ENCODE data around the gene PTPRU. TPM values are rescaled to one million over a fixed set of nuclear protein-coding genes. Genes with fewer than 3 reads are reported as not detected.
"Not testable (repeated sequence)": the region's sequence is repeated elsewhere in the genome, so short reads cannot be mapped to it uniquely, and the experiment has no call there.

The PTPRU gene
- total RNA-seq, 1 experiment from 2014 or later: 31.4 TPM

DNA sequence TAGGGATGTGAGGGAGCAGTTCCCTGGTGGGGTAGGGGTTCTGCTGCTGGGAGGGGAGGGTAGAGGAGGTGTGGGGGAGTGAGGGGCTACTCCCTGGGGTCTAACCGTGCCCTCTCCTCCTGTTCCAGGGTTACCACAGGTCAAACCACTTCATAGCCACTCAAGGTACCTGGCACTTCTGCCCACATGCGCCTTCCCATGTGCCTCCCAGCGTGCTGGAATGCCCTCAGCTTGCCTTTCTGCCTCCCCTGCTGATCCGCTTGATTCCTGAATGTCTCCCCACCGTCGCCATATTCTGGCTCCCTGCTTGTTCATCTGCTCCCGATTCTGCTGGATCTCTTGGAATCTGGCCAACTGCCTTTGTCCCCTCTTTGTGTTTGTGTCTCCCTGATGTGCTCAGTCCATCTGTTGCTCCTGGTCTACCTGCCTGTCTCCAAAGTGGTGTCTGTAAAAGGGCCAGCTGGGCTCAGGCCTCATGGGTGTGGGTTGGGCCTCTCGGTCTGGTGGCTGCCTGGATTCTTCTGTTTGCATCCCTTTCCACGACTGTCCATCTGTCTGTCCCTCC, 74.4 kb downstream of the PTPRU start:
- no peaks in the 10 kb centered on the region for H3K36me3 ChIP-seq (ENCODE audit: low read depth)
- no peak overlapping the region for H3K27ac ChIP-seq
- CTCF ChIA-PET: interaction anchor here (0.6 kb wide), 1 partner anchor 352 kb away, joined by 4 read pairs; no protein-coding TSS in a partner anchor
- no peaks in the 10 kb centered on the region for H3K79me2 ChIP-seq (ENCODE audit: low read depth)
- H3K4me3 ChIP-seq: no peak overlapping the region
- no peak for DNase-seq
- intact Hi-C loops (cut with micrococcal nuclease; ENCODE audit: unreplicated experiment): no loop called here
- H3F3A ChIP-seq (ENCODE audit: insufficient read depth, low read depth): no peaks in the 10 kb centered on the region
- no peaks in the 10 kb centered on the region for H3K27me3 ChIP-seq (ENCODE audit: insufficient read depth, low read depth)
- H3K4me2 ChIP-seq: no peak overlapping the region
- H2AFZ ChIP-seq: no peak overlapping the region
- TF ChIP-seq, protein P1, sequence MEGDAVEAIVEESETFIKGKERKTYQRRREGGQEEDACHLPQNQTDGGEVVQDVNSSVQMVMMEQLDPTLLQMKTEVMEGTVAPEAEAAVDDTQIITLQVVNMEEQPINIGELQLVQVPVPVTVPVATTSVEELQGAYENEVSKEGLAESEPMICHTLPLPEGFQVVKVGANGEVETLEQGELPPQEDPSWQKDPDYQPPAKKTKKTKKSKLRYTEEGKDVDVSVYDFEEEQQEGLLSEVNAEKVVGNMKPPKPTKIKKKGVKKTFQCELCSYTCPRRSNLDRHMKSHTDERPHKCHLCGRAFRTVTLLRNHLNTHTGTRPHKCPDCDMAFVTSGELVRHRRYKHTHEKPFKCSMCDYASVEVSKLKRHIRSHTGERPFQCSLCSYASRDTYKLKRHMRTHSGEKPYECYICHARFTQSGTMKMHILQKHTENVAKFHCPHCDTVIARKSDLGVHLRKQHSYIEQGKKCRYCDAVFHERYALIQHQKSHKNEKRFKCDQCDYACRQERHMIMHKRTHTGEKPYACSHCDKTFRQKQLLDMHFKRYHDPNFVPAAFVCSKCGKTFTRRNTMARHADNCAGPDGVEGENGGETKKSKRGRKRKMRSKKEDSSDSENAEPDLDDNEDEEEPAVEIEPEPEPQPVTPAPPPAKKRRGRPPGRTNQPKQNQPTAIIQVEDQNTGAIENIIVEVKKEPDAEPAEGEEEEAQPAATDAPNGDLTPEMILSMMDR (conservative IDR thresholded peaks at IDR 0.05): no peak
- no peak for TF ChIP-seq EZH2 (IDR thresholded peaks at IDR 0.05; ENCODE audit: low read depth)
- H3K9me2 ChIP-seq (ENCODE audit: insufficient read depth): no peaks in the 10 kb centered on the region
- H3K9me3 ChIP-seq (ENCODE audit: insufficient read depth, low read depth): no peaks in the 10 kb centered on the region
- no peaks in the 10 kb centered on the region for H4K20me1 ChIP-seq (ENCODE audit: insufficient read depth)
- POLR2A ChIA-PET (ENCODE audit: unreplicated experiment): no interaction called here
- BruUV-seq (replicated peaks): no TSS peak
- H3K4me1 ChIP-seq (replicated peaks; ENCODE audit: insufficient read depth): no peaks in the 10 kb centered on the region

DNA sequence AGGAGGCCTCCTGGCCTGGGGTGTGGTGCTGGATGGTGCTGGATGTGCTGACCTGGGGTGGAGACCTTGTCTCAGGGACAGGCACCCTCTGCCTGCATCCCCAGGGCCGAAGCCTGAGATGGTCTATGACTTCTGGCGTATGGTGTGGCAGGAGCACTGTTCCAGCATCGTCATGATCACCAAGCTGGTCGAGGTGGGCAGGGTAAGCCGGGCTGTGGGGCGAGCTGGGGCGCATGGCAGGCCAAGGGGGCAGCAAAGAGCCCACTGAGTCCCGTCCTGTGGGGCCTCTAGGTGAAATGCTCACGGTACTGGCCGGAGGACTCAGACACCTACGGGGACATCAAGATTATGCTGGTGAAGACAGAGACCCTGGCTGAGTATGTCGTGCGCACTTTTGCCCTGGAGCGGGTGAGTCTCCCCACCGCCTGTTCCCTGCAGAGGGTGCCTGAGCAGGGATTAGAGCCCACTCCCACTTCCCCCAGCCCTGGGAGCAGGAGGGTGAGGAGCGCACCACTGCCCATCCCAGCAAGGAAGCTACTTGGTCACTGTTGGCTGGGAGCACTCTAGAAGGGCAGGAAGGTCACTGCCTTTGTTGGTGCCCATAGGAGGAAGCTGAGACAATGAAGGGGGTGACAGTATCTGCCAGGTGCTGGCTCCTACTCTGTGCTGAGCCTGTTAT, 75.2 kb downstream of the PTPRU start:
- no peaks in the 10 kb centered on the region for H3K79me2 ChIP-seq (ENCODE audit: low read depth)
- no peak overlapping the region for H2AFZ ChIP-seq
- no peak overlapping the region for H3K4me2 ChIP-seq
- BruUV-seq (replicated peaks): no TSS peak
- intact Hi-C loops (cut with micrococcal nuclease; ENCODE audit: unreplicated experiment): no loop called here
- H3F3A ChIP-seq (ENCODE audit: insufficient read depth, low read depth): no peaks in the 10 kb centered on the region
- no peak for DNase-seq
- no peaks in the 10 kb centered on the region for H3K9me3 ChIP-seq (ENCODE audit: insufficient read depth, low read depth)
- no peak overlapping the region for H3K27ac ChIP-seq
- no peaks in the 10 kb centered on the region for H3K27me3 ChIP-seq (ENCODE audit: insufficient read depth, low read depth)
- CTCF ChIA-PET: no interaction called here
- H3K36me3 ChIP-seq (ENCODE audit: low read depth): no peaks in the 10 kb centered on the region
- no peaks in the 10 kb centered on the region for H3K4me1 ChIP-seq (replicated peaks; ENCODE audit: insufficient read depth)
- no peaks in the 10 kb centered on the region for H4K20me1 ChIP-seq (ENCODE audit: insufficient read depth)
- TF ChIP-seq EZH2 (IDR thresholded peaks at IDR 0.05; ENCODE audit: low read depth): no peak
- TF ChIP-seq, protein P1 (conservative IDR thresholded peaks at IDR 0.05): no peak
- H3K9me2 ChIP-seq (ENCODE audit: insufficient read depth): no peaks in the 10 kb centered on the region
- H3K4me3 ChIP-seq: no peak overlapping the region
- POLR2A ChIA-PET (ENCODE audit: unreplicated experiment): no interaction called here

DNA sequence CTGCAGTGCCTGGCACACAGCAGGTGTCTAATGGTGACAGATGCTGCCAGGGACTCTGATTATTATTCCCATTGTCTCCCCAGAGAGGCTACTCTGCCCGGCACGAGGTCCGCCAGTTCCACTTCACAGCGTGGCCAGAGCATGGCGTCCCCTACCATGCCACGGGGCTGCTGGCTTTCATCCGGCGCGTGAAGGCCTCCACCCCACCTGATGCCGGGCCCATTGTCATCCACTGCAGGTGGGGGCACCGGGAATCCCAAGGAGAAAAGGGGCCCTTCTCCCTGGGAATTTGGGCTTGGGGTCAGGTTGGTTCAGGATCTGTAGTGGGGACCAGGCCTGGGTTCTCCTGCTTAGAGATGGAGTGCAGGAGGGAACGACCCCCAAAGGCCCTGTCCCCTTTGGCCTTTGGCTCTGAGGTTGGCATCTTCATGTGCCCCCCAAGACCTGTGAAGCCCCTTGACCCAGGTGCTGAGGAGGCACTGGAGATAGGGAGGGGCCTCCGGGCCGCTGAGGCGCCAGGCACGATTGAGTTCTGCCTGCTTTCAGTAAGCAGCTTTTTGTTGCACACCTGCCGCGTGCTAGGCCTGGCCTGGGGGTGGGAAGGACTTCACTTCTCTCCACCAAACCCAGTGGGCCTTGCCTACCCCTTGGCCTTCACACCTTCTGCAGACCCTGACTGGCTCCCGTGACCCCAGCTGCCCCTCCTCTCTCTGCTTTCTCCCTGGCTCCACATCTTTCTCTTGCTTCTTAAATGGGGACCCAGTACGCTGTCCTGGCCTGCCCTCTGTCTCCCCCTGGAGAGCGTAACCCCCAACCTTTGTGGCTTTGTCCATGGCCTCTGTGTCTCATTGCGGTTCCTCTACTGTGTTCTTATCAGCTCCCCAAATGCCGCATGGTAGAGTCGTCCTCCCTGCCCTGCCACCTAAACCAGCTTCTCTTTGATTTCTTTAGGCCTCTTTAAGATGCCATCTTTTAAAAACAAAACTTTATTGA, 76.4 kb downstream of the PTPRU start:
- intact Hi-C loops (cut with micrococcal nuclease; ENCODE audit: unreplicated experiment): no loop called here
- Histone ChIP-seq H3K4me1 (replicated peaks; ENCODE audit: insufficient read depth) (no peaks in the 10 kb centered on the region), H3K4me3 (no peak overlapping the region), H3K27ac (no peak overlapping the region), H3K36me3 (ENCODE audit: low read depth) (no peaks in the 10 kb centered on the region), H4K20me1 (ENCODE audit: insufficient read depth) (no peaks in the 10 kb centered on the region), H2AFZ (no peak overlapping the region), H3K79me2 (ENCODE audit: low read depth) (no peaks in the 10 kb centered on the region), H3F3A (ENCODE audit: insufficient read depth, low read depth) (no peaks in the 10 kb centered on the region), H3K9me2 (ENCODE audit: insufficient read depth) (no peaks in the 10 kb centered on the region), H3K4me2 (no peak overlapping the region), H3K9me3 (ENCODE audit: insufficient read depth, low read depth) (no peaks in the 10 kb centered on the region), H3K27me3 (ENCODE audit: insufficient read depth, low read depth) (no peaks in the 10 kb centered on the region)
- POLR2A ChIA-PET (ENCODE audit: unreplicated experiment): no interaction called here
- CTCF ChIA-PET: no interaction called here
- DNase-seq: no peak
- no peak for TF ChIP-seq EZH2 (IDR thresholded peaks at IDR 0.05; ENCODE audit: low read depth)
- TF ChIP-seq, protein P1 (conservative IDR thresholded peaks at IDR 0.05): no peak
- no TSS peak for BruUV-seq (replicated peaks)

DNA sequence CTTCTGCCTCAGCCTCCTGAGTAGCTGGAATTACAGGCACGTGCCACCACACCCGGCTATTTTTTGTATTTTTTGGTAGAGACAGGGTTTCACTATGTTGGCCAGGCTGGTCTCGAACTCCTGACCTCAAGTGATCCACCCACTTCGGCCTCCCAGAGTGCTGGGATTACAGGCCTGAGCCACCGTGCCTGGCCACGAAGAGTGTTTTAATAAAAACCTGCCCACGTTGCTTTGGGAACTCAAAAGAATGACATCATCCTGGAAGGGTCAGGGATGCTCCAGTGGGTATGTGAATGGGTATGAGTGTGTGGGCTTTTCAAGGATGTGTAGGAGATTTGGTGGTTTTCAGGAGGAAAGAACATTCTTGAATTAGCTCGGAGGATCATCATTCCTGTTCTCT, 78.4 kb downstream of the PTPRU start:
- H3K79me2 ChIP-seq (ENCODE audit: low read depth); H3K27me3 ChIP-seq (ENCODE audit: insufficient read depth, low read depth); CTCF ChIA-PET; H3K36me3 ChIP-seq (ENCODE audit: low read depth); H3K27ac ChIP-seq; H3K4me2 ChIP-seq; H4K20me1 ChIP-seq (ENCODE audit: insufficient read depth); H3K4me1 ChIP-seq (replicated peaks; ENCODE audit: insufficient read depth); BruUV-seq (replicated peaks); POLR2A ChIA-PET (ENCODE audit: unreplicated experiment); DNase-seq; H3K9me2 ChIP-seq (ENCODE audit: insufficient read depth); intact Hi-C loops (cut with micrococcal nuclease; ENCODE audit: unreplicated experiment); H2AFZ ChIP-seq; H3K4me3 ChIP-seq; H3F3A ChIP-seq (ENCODE audit: insufficient read depth, low read depth); H3K9me3 ChIP-seq (ENCODE audit: insufficient read depth, low read depth): not testable (repeated sequence)

All from PC-9 (cell line).